HG03571 (cell line): Measurements from ENCODE around the gene SLC35F6.

Experiments
- ATAC-seq: cut with Tn5 transposase; IDR thresholded peaks from one replicate; pipeline ENCODE4 v1.9.1; 2021; ENCODE audit not compliant: unreplicated experiment

The SLC35F6 gene

DNA sequence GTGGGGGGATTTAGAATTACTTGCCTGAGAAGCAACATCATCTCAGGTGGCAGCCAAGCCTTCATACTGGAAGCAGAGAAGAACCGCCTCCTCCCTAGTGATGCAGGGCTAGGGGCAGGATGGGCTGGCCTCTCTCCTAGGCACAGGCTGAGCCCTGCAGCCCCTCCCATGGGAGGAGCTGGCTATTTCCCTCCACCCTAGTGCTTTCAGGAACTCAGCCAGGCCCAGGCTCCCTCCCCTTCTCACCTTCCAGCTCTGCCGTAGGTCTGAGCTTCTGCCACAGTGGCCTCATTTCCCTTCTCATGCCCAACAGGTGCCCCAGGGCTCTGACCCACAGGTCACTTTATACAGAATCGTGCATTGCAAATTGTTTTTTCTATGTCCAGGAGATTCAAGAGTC is 52.8 kb downstream of the SLC35F6 start:
- ATAC-seq: no peak

DNA sequence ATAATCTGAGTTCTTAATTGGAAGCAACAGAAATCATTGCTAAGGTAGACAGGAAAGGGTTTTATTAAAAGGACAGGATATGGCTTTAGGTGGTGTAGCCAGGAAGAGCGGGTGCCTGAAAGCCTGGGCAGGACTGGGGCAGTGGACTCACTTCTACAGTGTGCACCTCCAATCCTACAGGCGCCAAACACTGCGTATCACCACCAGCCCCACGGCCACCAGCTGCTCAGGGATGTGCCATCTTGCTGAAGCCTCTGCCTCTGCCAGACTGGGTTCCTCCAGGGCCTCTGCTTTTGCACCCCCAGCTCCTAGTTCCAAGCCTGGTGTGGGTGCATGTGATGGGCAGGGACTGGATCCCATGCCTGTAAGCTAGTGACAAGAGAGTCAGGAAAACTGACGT is 54.2 kb downstream of the SLC35F6 start:
- ATAC-seq: no peak

DNA sequence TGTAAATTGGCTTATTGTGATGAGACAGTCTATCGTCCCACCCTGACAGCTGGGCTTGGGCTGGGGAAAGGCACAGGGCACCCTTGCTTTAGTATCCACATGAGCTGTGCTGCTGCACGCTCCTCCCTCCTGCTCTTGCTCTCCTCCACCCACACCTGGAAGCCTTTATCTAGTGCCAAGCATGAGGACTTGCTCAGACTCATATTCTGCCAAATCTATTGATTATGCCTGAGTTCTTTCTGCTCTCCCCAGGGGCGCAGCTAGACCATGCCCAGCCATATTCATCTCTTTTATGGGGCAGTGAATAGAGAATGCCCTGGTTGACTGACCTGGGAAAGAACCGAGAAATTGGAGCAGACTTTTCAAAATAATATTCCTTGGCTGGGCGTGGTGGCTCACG is 54.9 kb downstream of the SLC35F6 start:
- ATAC-seq: no peak

DNA sequence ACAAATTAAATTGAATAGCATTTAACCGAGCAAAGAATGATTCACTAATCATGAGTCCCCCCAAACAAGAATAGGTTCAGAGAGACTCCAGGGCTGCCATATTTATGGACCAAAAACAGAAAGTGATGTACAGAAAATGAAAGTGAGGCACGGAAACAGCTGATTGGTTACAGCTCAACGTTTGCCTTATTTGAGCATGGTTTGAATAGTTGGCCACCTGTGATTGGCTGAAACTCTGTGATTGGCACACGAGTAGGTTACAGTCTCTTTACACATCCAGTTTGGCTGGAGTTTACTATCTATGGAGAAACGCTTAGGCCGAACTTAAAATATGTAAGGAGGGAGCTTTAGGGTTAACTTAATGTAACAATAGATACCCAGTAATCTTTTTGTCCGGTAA is 56.8 kb downstream of the SLC35F6 start:
- ATAC-seq: no peak

DNA sequence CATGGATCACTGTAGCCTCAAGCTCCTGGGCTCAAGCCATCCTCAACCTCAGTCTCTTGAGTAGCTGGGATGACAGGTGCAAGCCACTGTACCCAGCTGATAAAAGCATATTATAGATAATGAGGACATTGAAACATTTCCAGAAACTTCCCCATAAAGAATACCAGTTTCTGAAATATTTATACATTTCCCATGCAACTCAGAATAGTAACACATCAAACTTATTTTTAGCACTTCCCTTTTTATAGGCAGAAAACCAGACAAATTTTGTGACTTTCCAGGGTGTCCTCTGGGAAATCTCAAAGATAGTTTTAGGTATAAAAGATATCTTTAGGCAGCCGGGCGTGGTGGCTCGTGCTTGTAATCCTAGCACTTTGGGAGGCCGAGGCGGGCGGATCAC is 58.8 kb downstream of the SLC35F6 start:
- no peak for ATAC-seq
